BJ (cell line): ENCODE results near the gene COPB2. TPM values are rescaled to one million over a fixed set of nuclear protein-coding genes. Genes with fewer than 3 reads are reported as not detected.

Experiments
- CTCF ChIA-PET: fragments of 350-600 bp; formaldehyde crosslinking; extraction: SDS; loops from one replicate; lab custom pipeline; 2021; ENCODE audit warnings: antibody characterized with exemption, inconsistent platforms; lab: Yijun Ruan, JAX
- POLR2A ChIA-PET: fragments of 300-600 bp; sonication (Branson Sonifier 250); formaldehyde crosslinking; extraction: SDS; loops from one replicate; lab custom pipeline; 2021; ENCODE audit warnings: antibody characterized with exemption; lab: Charles Lee
- DNase-seq: peaks from one replicate; pipeline ENCODE4 v3.0.0-alpha.2; 2011; ENCODE audit warnings: low read depth
- H3K27me3 ChIP-seq: 2 replicates; pipeline ENCODE4 v1.6.0; 2011; ENCODE audit warnings: low read length; ENCODE audit not compliant: control insufficient read depth, insufficient read depth
- H3K36me3 ChIP-seq: 2 replicates; pipeline ENCODE4 v1.5.1; 2011; ENCODE audit warnings: low read length; ENCODE audit not compliant: control insufficient read depth, insufficient read depth
- H3K4me3 ChIP-seq: 2 replicates; pipeline ENCODE4 v1.5.1; 2011; ENCODE audit warnings: low read depth, mild to moderate bottlenecking, control low read depth, low read length
- polyA plus RNA-seq: library from polyadenylated mRNA; depleted of rRNA; stranded (reverse); fragments of >200 nt; gene quantifications from 2 replicates; pipeline ENCODE4 v1.2.3, GENCODE V29; 2011; rRNA removed
- small RNA-seq: library from RNA; depleted of rRNA; stranded (forward); fragments of <200 nt; gene quantifications from one replicate; pipeline ENCODE3, GENCODE V24; 2012; ENCODE audit warnings: low replicate concordance, low read depth; ENCODE audit not compliant: insufficient read length
- TF ChIP-seq, protein P1 (sequence below): IDR thresholded peaks from 2 replicates; pipeline ENCODE4 v1.5.1; 2011; ENCODE audit warnings: low read depth, mild to moderate bottlenecking, control low read depth, inconsistent platforms, low read length, moderate library complexity; ENCODE audit not compliant: insufficient read depth

Gene COPB2
- polyA plus RNA-seq, 1 experiment: 112 TPM

DNA sequence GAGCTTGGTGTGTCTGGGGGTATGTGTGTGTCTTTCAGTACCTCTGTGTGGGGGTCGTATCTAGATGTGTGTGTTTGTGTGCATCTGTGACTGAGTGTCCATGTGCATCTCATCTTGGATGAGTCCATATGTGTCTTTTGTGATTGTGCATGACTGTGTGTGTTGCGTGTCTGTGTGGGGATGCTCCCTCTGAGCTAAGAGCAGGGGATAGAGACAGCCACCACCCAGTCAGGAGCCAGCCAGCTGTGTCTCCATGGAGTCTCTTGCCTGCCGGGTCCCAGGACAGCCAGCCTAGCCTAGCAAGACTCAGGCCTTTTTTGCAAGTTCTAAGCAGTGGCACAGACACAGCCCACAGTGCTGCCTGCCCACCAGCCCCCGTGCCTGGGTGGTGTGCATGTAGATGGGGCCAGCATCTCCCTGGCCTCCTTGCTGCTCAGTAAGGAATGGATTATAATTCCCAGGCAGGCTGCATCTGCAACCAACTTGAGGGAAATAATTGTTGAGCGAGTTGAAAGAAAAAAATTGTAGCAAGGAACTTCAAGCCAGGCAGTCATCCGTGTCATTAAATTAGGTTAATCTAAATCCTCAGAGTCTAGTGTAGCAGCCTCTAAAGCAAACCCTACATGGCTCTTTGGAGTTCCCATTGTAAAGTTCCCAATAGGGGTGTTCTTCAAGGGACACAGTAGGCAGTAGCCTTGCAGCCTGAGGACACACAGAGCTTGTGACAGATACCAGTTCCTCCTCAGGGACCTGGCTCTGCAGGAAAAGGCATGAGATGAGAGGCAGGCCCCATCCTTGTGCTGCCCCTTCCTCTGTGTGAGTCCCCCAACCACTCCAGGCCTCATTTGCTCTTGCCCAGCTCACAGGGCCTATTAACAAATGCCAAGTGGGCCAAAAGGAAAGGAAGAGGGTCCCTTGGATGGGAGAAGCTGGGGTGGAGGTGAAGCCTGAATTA is 81.6 kb downstream of the COPB2 start:
- POLR2A ChIA-PET: no interaction called here
- CTCF ChIA-PET: interaction anchor here (1.1 to 1.2 kb wide), 3 partner anchors 15 to 195 kb away, joined by 3 to 4 read pairs (median 3); no protein-coding TSS in a partner anchor
- H3K36me3 ChIP-seq: no peaks in the 10 kb centered on the region
- no peak overlapping the region for H3K4me3 ChIP-seq
- TF ChIP-seq, protein P1, sequence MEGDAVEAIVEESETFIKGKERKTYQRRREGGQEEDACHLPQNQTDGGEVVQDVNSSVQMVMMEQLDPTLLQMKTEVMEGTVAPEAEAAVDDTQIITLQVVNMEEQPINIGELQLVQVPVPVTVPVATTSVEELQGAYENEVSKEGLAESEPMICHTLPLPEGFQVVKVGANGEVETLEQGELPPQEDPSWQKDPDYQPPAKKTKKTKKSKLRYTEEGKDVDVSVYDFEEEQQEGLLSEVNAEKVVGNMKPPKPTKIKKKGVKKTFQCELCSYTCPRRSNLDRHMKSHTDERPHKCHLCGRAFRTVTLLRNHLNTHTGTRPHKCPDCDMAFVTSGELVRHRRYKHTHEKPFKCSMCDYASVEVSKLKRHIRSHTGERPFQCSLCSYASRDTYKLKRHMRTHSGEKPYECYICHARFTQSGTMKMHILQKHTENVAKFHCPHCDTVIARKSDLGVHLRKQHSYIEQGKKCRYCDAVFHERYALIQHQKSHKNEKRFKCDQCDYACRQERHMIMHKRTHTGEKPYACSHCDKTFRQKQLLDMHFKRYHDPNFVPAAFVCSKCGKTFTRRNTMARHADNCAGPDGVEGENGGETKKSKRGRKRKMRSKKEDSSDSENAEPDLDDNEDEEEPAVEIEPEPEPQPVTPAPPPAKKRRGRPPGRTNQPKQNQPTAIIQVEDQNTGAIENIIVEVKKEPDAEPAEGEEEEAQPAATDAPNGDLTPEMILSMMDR: no peak
- no peaks in the 10 kb centered on the region for H3K27me3 ChIP-seq
- DNase-seq: no peak

Small RNAs within 50 kb of the gene (small RNA-seq; reads per million reads assigned to genes)
- gene RF00026: not detected

Other genes starting within 250 kb of the COPB2 start
- 38.2 and 58.3 TPM in 2 replicates for gene MRPS22, start 45.6 kb downstream of the COPB2 start, polyA plus RNA-seq
- not detected in 2 replicates for gene RBP2, start 86.9 kb upstream of the COPB2 start, polyA plus RNA-seq
- 0.70 and 0.81 TPM in 2 replicates for gene RBP1, start 150.1 kb upstream of the COPB2 start, polyA plus RNA-seq